BE2C (cell line): ENCODE data around the gene SGPP2.

Experiments used
- DNase-seq: peaks from one replicate; pipeline ENCODE4 v3.0.0-alpha.2; 2020
- H3K27me3 ChIP-seq: fragments of 250-450 bp; sonication (Bioruptor Pico); 2 replicates; pipeline ENCODE4 v1.5.1; 2020; ENCODE audit warnings: mild to moderate bottlenecking
- H3K36me3 ChIP-seq: fragments of 250-450 bp; sonication (Bioruptor Pico); 2 replicates; pipeline ENCODE4 v1.5.1; 2020; ENCODE audit warnings: mild to moderate bottlenecking
- H3K4me1 ChIP-seq: fragments of 250-450 bp; sonication (Bioruptor Pico); 2 replicates; pipeline ENCODE4 v1.5.1; 2020
- H3K4me3 ChIP-seq: 2 replicates; pipeline ENCODE4 v1.5.1; 2011; ENCODE audit warnings: low read depth, low read length
- H3K9me3 ChIP-seq: fragments of 250-450 bp; sonication (Bioruptor Pico); 2 replicates; pipeline ENCODE4 v1.5.1; 2020
- TF ChIP-seq, protein P1 (sequence below): IDR thresholded peaks from 2 replicates; pipeline ENCODE4 v1.5.1; 2012; ENCODE audit warnings: mild to moderate bottlenecking, low read depth, low read length

SGPP2 gene

GRCh38 chr2:222603501-222603900, 179.2 kb downstream of the SGPP2 start:
- peaks cover 52% of the 10 kb centered on the region for H3K36me3 ChIP-seq
- no peaks in the 10 kb centered on the region for H3K9me3 ChIP-seq
- no peak overlapping the region for H3K4me3 ChIP-seq
- H3K27me3 ChIP-seq, result no peaks in the 10 kb centered on the region
- peaks cover 6% of the 10 kb centered on the region for H3K4me1 ChIP-seq
- no peak for DNase-seq
- TF ChIP-seq, protein P1, sequence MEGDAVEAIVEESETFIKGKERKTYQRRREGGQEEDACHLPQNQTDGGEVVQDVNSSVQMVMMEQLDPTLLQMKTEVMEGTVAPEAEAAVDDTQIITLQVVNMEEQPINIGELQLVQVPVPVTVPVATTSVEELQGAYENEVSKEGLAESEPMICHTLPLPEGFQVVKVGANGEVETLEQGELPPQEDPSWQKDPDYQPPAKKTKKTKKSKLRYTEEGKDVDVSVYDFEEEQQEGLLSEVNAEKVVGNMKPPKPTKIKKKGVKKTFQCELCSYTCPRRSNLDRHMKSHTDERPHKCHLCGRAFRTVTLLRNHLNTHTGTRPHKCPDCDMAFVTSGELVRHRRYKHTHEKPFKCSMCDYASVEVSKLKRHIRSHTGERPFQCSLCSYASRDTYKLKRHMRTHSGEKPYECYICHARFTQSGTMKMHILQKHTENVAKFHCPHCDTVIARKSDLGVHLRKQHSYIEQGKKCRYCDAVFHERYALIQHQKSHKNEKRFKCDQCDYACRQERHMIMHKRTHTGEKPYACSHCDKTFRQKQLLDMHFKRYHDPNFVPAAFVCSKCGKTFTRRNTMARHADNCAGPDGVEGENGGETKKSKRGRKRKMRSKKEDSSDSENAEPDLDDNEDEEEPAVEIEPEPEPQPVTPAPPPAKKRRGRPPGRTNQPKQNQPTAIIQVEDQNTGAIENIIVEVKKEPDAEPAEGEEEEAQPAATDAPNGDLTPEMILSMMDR, result no peak

DNA sequence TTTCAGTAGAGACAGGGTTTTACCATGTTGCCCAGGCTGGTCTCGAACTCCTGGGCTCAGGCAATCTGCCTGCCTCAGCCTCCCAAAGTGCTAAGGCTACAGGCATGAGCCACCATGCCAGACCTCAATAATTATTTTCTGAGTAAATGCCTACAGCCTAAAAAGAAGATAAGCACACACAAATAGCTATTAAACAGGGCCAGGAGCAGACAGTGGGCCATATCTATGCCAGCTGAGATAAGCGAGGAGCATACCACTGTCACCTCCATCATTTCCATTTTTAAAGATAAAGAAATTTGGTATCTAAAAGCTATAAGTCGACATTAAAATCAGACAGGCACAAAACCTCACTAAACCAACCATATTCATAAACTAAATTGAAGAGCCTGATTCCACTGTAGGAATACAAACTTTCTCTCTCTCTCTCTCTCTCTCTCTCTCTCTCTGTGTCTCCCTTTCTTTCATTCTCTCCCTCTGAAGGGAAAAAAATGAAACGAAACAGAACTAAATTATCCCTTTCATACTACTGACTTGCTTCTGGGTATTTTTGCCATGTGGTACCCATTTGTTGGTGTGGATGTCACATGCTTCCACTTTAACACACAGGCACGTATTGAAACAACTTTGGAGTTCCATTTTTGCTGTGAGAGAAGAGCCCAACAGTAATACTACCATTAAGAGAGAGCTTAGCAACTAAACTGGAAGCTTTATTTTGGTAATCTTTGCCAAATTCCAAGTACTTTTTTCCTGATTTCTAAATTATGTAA, 180.6 kb downstream of the SGPP2 start:
- H3K36me3 ChIP-seq, result peaks cover 44% of the 10 kb centered on the region

GRCh38 chr2:222606306-222606705, 182.0 kb downstream of the SGPP2 start:
- H3K36me3 ChIP-seq, result peaks cover 41% of the 10 kb centered on the region

More for the DNA sequence above, 180.6 kb downstream of the SGPP2 start:
- no peaks in the 10 kb centered on the region for H3K9me3 ChIP-seq
- no peak overlapping the region for H3K4me3 ChIP-seq
- H3K27me3 ChIP-seq, result no peaks in the 10 kb centered on the region
- H3K4me1 ChIP-seq, result peaks cover 6% of the 10 kb centered on the region
- TF ChIP-seq, protein P1, result no peak
- DNase-seq, result peak; percentile 48

DNA sequence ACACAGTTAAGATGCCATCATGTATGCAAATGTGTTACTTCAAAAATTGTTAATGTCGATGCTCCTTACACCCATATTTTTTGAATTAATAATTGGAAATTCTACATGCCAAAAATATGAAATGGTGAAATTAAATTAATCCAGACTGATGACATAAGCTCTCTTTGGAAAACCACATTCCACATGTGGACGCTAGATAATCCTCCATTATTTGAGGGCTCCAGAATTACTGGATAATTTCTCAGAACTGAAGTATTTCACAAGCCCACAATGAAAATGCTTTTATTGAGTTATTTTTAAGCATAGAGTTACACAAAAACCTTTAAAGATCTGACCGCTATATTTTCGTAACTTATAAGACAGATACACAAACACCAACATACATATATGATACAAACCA, 183.7 kb downstream of the SGPP2 start:
- DNase-seq, result no peak
- Histone ChIP-seq H3K4me3 (no peak overlapping the region), H3K27me3 (no peaks in the 10 kb centered on the region), H3K9me3 (no peaks in the 10 kb centered on the region), H3K36me3 (peaks cover 52% of the 10 kb centered on the region), H3K4me1 (peaks cover 6% of the 10 kb centered on the region)
- TF ChIP-seq, protein P1, result no peak

More at GRCh38 chr2:222606306-222606705, 182.0 kb downstream of the SGPP2 start:
- TF ChIP-seq, protein P1, result no peak
- DNase-seq, result no peak
- H3K4me1 ChIP-seq, result peaks cover 6% of the 10 kb centered on the region
- H3K9me3 ChIP-seq, result no peaks in the 10 kb centered on the region
- no peaks in the 10 kb centered on the region for H3K27me3 ChIP-seq
- no peak overlapping the region for H3K4me3 ChIP-seq

GRCh38 chr2:222609381-222609780, 185.0 kb downstream of the SGPP2 start:
- DNase-seq, result no peak
- no peak overlapping the region for H3K4me3 ChIP-seq
- TF ChIP-seq, protein P1, result no peak
- H3K4me1 ChIP-seq, result peaks cover 6% of the 10 kb centered on the region
- H3K9me3 ChIP-seq, result no peaks in the 10 kb centered on the region
- peaks cover 59% of the 10 kb centered on the region for H3K36me3 ChIP-seq
- no peaks in the 10 kb centered on the region for H3K27me3 ChIP-seq
